B cell (primary cell): Measurements from ENCODE around the gene BNC2.

Experiments used
- CTCF ChIP-seq: fragments of 200-600 bp; IDR thresholded peaks from one replicate; pipeline ENCODE4 v1.8.0; 2022; ENCODE audit warnings: antibody characterized with exemption, mild to moderate bottlenecking
- EZH2 ChIP-seq: IDR thresholded peaks from 2 replicates; pipeline ENCODE4 v1.6.1; 2012; ENCODE audit warnings: borderline replicate concordance, low read depth, mild to moderate bottlenecking, moderate library complexity, low read length; ENCODE audit not compliant: insufficient read depth, poor library complexity, severe bottlenecking

DNA sequence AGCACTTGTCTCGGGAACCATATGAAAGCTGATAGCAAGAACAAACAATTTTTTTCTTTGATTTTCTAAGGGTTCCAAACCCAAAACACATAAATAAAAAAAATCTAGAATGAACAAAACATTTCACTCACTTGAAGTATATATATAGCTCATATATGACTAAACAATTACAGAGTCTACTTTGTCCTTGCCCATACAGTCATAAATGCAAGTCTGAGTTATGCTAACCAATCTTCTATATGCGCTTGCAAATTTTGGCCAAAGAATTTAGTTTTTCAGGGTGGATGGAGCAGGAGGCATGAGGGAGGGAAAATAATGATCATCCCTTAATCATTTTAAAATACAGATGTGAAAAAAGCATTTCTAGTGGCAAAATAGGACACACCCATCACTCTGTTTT, 370.1 kb downstream of the BNC2 start:
- TF ChIP-seq CTCF: no peak
- no peak for TF ChIP-seq EZH2
